H1 (cell line): ENCODE measurements around the gene SF3B1. TPM values are rescaled to one million over a fixed set of nuclear protein-coding genes. Genes with fewer than 3 reads are reported as not detected.

Experiments used
- CTCF ChIA-PET: fragments of 300-600 bp; sonication (Branson Sonifier 250); formaldehyde crosslinking; loops from one replicate; lab custom pipeline; 2021; ENCODE audit not compliant: partially characterized antibody; lab: Charles Lee
- POLR2A ChIA-PET: fragments of 300-600 bp; sonication (Branson Sonifier 250); formaldehyde crosslinking; loops from one replicate; lab custom pipeline; 2021; ENCODE audit warnings: inconsistent platforms; ENCODE audit not compliant: partially characterized antibody; lab: Charles Lee
- DNase-seq, 2 experiments: peaks; one replicate each; pipeline versions ENCODE4 v3.0.0 to v3.0.0-alpha.2; 2010 to 2022; ENCODE audit warnings: low spot score in 2 of 2, low read depth in 1 of 2, mixed read lengths in 1 of 2
- FAIRE-seq: peaks from 2 replicates; lab custom pipeline; 2011; peaks lifted over from hg19 to GRCh38; lab: Jason Lieb, UNC
- H2AFZ ChIP-seq: 2 replicates; pipeline ENCODE4 v1.8.1; 2012; ENCODE audit warnings: low read length, inconsistent platforms
- H2AK5ac ChIP-seq: 2 replicates; pipeline ENCODE4 v1.6.1; 2013; ENCODE audit warnings: low read depth, low read length
- H2BK120ac ChIP-seq: replicated peaks from 2 replicates; pipeline ENCODE3; 2013; ENCODE audit warnings: low read depth, low read length, inconsistent platforms
- H2BK12ac ChIP-seq: 2 replicates; pipeline ENCODE4 v1.6.1; 2013; ENCODE audit warnings: low read depth, low read length
- H2BK15ac ChIP-seq: 2 replicates; pipeline ENCODE4 v1.6.1; 2013; ENCODE audit warnings: low read length
- H2BK20ac ChIP-seq: 2 replicates; pipeline ENCODE4 v1.6.1; 2013; ENCODE audit warnings: low read length
- H2BK5ac ChIP-seq: 2 replicates; pipeline ENCODE4 v1.6.1; 2013; ENCODE audit warnings: low read depth, low read length
- H3K14ac ChIP-seq: 2 replicates; pipeline ENCODE4 v1.6.1; 2013; ENCODE audit warnings: inconsistent platforms; ENCODE audit not compliant: insufficient read length
- H3K18ac ChIP-seq: 2 replicates; pipeline ENCODE4 v1.6.1; 2013; ENCODE audit warnings: low read length; ENCODE audit errors: extremely low read depth
- H3K23ac ChIP-seq: 2 replicates; pipeline ENCODE4 v1.6.1; 2013; ENCODE audit warnings: inconsistent platforms; ENCODE audit not compliant: insufficient read length
- H3K23me2 ChIP-seq: 2 replicates; pipeline ENCODE4 v1.6.1; 2013; ENCODE audit warnings: low read depth, low read length
- H3K27ac ChIP-seq: 2 replicates; pipeline ENCODE4 v1.6.1; 2011; ENCODE audit warnings: low read depth, low read length, inconsistent platforms
- H3K27me3 ChIP-seq, 4 experiments: replicated peaks in 1 of 4; 1 replicate in 1 of 4; 2 replicates in 3 of 4; pipeline versions ENCODE4 v1.6.1 to v1.8.1; 2011 to 2013; ENCODE audit warnings: low read length in 3 of 4, mild to moderate bottlenecking in 3 of 4, inconsistent platforms in 2 of 4, mixed read lengths in 2 of 4, moderate library complexity in 1 of 4; ENCODE audit not compliant: control insufficient read depth in 3 of 4, insufficient read depth in 3 of 4; ENCODE audit errors: extremely low read depth in 1 of 4
- H3K36me3 ChIP-seq, 4 experiments: 2 replicates each; pipeline versions ENCODE4 v1.6.1 to v1.8.1; 2011 to 2013; ENCODE audit warnings: mild to moderate bottlenecking in 4 of 4, low read length in 3 of 4, moderate library complexity in 2 of 4, control low read depth in 1 of 4, inconsistent platforms in 1 of 4; ENCODE audit not compliant: insufficient read depth in 4 of 4, control insufficient read depth in 2 of 4
- H3K4ac ChIP-seq: replicated peaks from 2 replicates; pipeline ENCODE3; 2013; ENCODE audit warnings: low read length, low read depth, mixed read lengths, inconsistent platforms; ENCODE audit not compliant: insufficient read length
- H3K4me1 ChIP-seq, 4 experiments: replicated peaks in 1 of 4; 1 replicate in 1 of 4; 2 replicates in 3 of 4; pipeline versions ENCODE4 v1.6.1 to v1.8.1; 2011 to 2013; ENCODE audit warnings: low read length in 3 of 4, inconsistent platforms in 2 of 4, mixed read lengths in 1 of 4; ENCODE audit not compliant: insufficient read depth in 4 of 4, control insufficient read depth in 3 of 4
- H3K4me2 ChIP-seq, 2 experiments: 2 replicates each; pipeline versions ENCODE4 v1.6.1 to v1.8.1; 2011 to 2013; ENCODE audit warnings: low read depth in 2 of 2, low read length in 2 of 2, control low read depth in 1 of 2, inconsistent platforms in 1 of 2, mild to moderate bottlenecking in 1 of 2; ENCODE audit not compliant: insufficient read depth in 1 of 2
- H3K4me3 ChIP-seq, 4 experiments: fragments of 200-600, 300-600 bp in 1 of 4; sonication (generic), shearing (Covaris generic), sonication (Bioruptor Twin) in 1 of 4; 2 replicates each; pipeline versions ENCODE4 v1.5.1 to v1.8.1; 2011 to 2016; ENCODE audit warnings: low read length in 4 of 4, low read depth in 3 of 4, control low read depth in 2 of 4, inconsistent platforms in 2 of 4, mild to moderate bottlenecking in 2 of 4, mixed read lengths in 1 of 4, moderate library complexity in 1 of 4; ENCODE audit not compliant: insufficient read depth in 2 of 4; ENCODE audit errors: extremely low read depth in 1 of 4
- H3K56ac ChIP-seq: replicated peaks from 2 replicates; pipeline ENCODE3; 2013; ENCODE audit warnings: low read depth, mild to moderate bottlenecking, mixed read lengths, low read length, inconsistent platforms; ENCODE audit not compliant: insufficient read length
- H3K79me1 ChIP-seq: 2 replicates; pipeline ENCODE4 v1.6.1; 2013; ENCODE audit warnings: low read depth, low read length, control low read depth
- H3K79me2 ChIP-seq, 2 experiments: 2 replicates each; pipeline versions ENCODE4 v1.6.1 to v1.8.1; 2012 to 2013; ENCODE audit warnings: low read length in 2 of 2, mild to moderate bottlenecking in 2 of 2, inconsistent platforms in 1 of 2; ENCODE audit not compliant: insufficient read depth in 2 of 2, control insufficient read depth in 1 of 2
- H3K9ac ChIP-seq, 4 experiments: replicated peaks in 1 of 4; 1 replicate in 1 of 4; 2 replicates in 3 of 4; pipeline versions ENCODE4 v1.6.1 to v1.8.1; 2011 to 2013; ENCODE audit warnings: low read depth in 3 of 4, low read length in 3 of 4, control low read depth in 2 of 4, mild to moderate bottlenecking in 2 of 4, moderate library complexity in 2 of 4, inconsistent platforms in 1 of 4; ENCODE audit errors: extremely low read depth in 1 of 4
- H3K9me3 ChIP-seq, 2 experiments: 2 replicates each; pipeline versions ENCODE4 v1.6.1 to v1.8.1; 2012 to 2013; ENCODE audit warnings: mild to moderate bottlenecking in 2 of 2, moderate library complexity in 2 of 2, control low read depth in 1 of 2, inconsistent platforms in 1 of 2, low read depth in 1 of 2, low read length in 1 of 2, mixed read lengths in 1 of 2; ENCODE audit not compliant: insufficient read depth in 2 of 2
- H4K20me1 ChIP-seq, 2 experiments: replicated peaks in 1 of 2; 2 replicates each; pipeline versions ENCODE3 to v1.8.1; 2011 to 2013; ENCODE audit warnings: inconsistent platforms in 2 of 2, low read length in 2 of 2, mild to moderate bottlenecking in 1 of 2; ENCODE audit not compliant: insufficient read depth in 2 of 2, control insufficient read depth in 1 of 2
- H4K5ac ChIP-seq: 2 replicates; pipeline ENCODE4 v1.6.1; 2013; ENCODE audit warnings: low read length, low read depth, mixed read lengths, inconsistent platforms; ENCODE audit not compliant: insufficient read length
- H4K8ac ChIP-seq: 2 replicates; pipeline ENCODE4 v1.8.0; 2013; ENCODE audit warnings: mild to moderate bottlenecking, moderate library complexity, low read length, inconsistent platforms; ENCODE audit not compliant: insufficient read depth; ENCODE audit errors: extremely low read depth
- H4K91ac ChIP-seq: replicated peaks from 2 replicates; pipeline ENCODE3; 2013; ENCODE audit warnings: low read length, mixed read lengths, inconsistent platforms; ENCODE audit not compliant: insufficient read length
- ASH2L ChIP-seq: fragments of 200-600, 300-600 bp; sonication (generic); IDR thresholded peaks from one replicate; pipeline ENCODE4 v1.7.1; 2017; ENCODE audit warnings: low read length
- EP300 ChIP-seq, 2 experiments: IDR thresholded peaks; 1 replicate in 1 of 2; 2 replicates in 1 of 2; pipeline ENCODE4 v1.6.1; 2011 to 2012; ENCODE audit warnings: low read depth in 2 of 2, low read length in 2 of 2, mild to moderate bottlenecking in 2 of 2, borderline replicate concordance in 1 of 2, inconsistent platforms in 1 of 2, moderate library complexity in 1 of 2
- HDAC6 ChIP-seq: IDR thresholded peaks from one replicate; pipeline ENCODE4 v1.7.1; 2012; ENCODE audit warnings: low read depth, mild to moderate bottlenecking, inconsistent platforms, low read length, moderate library complexity
- JUND ChIP-seq: IDR thresholded peaks from 2 replicates; pipeline ENCODE4 v1.6.1; 2011; ENCODE audit warnings: mild to moderate bottlenecking, improper control_type of control experiment, low read length
- PHF8 ChIP-seq: fragments of 200-600 bp; sonication (generic); conservative IDR thresholded peaks from 2 replicates; pipeline ENCODE4 v1.7.1; 2012; ENCODE audit warnings: low read depth, mild to moderate bottlenecking, inconsistent platforms, low read length, moderate library complexity
- POLR2A ChIP-seq, 2 experiments: IDR thresholded peaks; 1 replicate in 1 of 2; 2 replicates in 1 of 2; pipeline ENCODE4 v1.6.1; 2011; ENCODE audit warnings: low read depth in 2 of 2, low read length in 2 of 2, mild to moderate bottlenecking in 2 of 2; ENCODE audit errors: control extremely low read depth in 1 of 2
- SAP30 ChIP-seq: fragments of 300-600 bp; sonication (generic); IDR thresholded peaks from 2 replicates; pipeline ENCODE4 v1.7.1; 2012; ENCODE audit warnings: low read length, moderate library complexity, mild to moderate bottlenecking, inconsistent platforms; ENCODE audit not compliant: insufficient read depth, insufficient replicate concordance
- TAF1 ChIP-seq: IDR thresholded peaks from 2 replicates; pipeline ENCODE4 v1.6.1; 2011; ENCODE audit warnings: mild to moderate bottlenecking, low read depth, low read length
- WGBS, 2 experiments: shearing (Covaris generic) in 1 of 2; methylation state at CpG; one replicate each; pipeline versions ENCODE4 v1.1.6 to v1.1.7; 2013 to 2015; ENCODE audit warnings: low lambda C conversion rate in 2 of 2, mixed read lengths in 2 of 2, inconsistent platforms in 1 of 2, low coverage in 1 of 2, missing lambda C conversion rate in 1 of 2; ENCODE audit not compliant: insufficient replicate concordance in 2 of 2, insufficient coverage in 1 of 2, insufficient read length in 1 of 2; ENCODE audit errors: extremely low coverage in 1 of 2, missing lambda C conversion rate in 1 of 2; 5-methylcytosine and 5-hydroxymethylcytosine counted together
- polyA plus RNA-seq, 7 experiments: library from polyadenylated mRNA; depleted of rRNA in 3 of 7; stranded (reverse) in 5 of 7; unstranded in 2 of 7; fragments of >200 nt in 5 of 7; fragments of 200-250 nt in 2 of 7; gene quantifications; 1 replicate in 5 of 7; 2 replicates in 1 of 7; 4 replicates in 1 of 7; pipeline versions ENCODE4 v1.2.1 to v1.2.3, GENCODE V29; 2011 to 2013; ENCODE audit warnings: missing spikeins in 2 of 7, mixed read lengths in 2 of 7
- total RNA-seq: library from RNA; stranded (reverse); fragmentation: NEBNext Ultra II Directional; extraction: Animal tissue kit (Norgen Biotek cat#: 25700); gene quantifications from 2 replicates; pipeline ENCODE4 v1.2.1, GENCODE V29; 2021

SF3B1 gene
- total and polyA plus RNA-seq, 2 of the 8 experiments (the other 6 are each of a cell fraction or from before 2014, with no cell fraction given): 320 to 403 TPM

DNA sequence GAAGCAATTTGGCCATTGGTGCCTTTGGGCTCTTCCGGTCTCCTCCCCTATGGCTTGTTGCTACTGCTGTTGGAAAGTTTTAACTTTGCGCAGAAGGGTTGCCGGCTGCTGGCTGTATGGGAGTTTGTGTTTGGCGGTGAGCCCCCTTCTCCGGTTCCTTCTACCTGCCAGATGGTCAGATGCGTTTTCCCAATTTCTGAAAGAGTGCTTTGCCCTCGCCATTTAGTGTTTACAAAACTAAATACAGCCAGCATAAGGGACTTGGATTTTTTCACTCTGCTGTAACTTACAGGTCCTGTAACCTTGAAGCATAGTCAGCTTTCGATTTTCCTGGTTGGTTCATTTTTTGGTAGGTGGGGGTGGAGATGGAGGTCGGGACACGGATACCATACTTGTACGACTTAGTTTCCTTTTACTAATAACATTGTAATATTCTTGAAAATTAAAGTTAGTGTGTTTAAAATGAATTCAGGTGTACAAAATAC lies 19.1 kb upstream of the SF3B1 start:
- peak overlapping the region; percentile 60 for H3K56ac ChIP-seq
- H3K79me2 ChIP-seq: peaks cover 16 to 40% of the 10 kb centered on the region in 2 experiments
- H2BK12ac ChIP-seq: peak overlapping the region; percentile 78; the same call in 1 of the 2 replicates
- H2AFZ ChIP-seq: peak overlapping the region; percentile 86; the same call in 1 of the 2 replicates
- H4K5ac ChIP-seq: peak overlapping the region; percentile 61
- H2BK15ac ChIP-seq: no peak overlapping the region
- peak overlapping the region in 3 of 4 experiments; percentile 89 to 92 (median 90); a peak in 6 of 7 replicates for H3K9ac ChIP-seq
- H3K18ac ChIP-seq: peak overlapping the region; percentile 64; the same call in 1 of the 2 replicates
- no peaks in the 10 kb centered on the region for H3K36me3 ChIP-seq
- ChIA-PET POLR2A (interaction anchor here (0.7 to 4.8 kb wide), 8 partner anchors 14 to 57 kb away, joined by 3 to 40 read pairs (median 4); partner anchors contain the start of genes HSPD1 and HSPE1), CTCF (interaction anchor here (1.4 to 1.6 kb wide), 2 partner anchors 14 to 18 kb away, joined by 3 to 4 read pairs; no protein-coding TSS in a partner anchor)
- no peaks in the 10 kb centered on the region for H3K27me3 ChIP-seq
- peak overlapping the region; percentile 91 for H4K8ac ChIP-seq
- DNase-seq: peak in 1 of 2 experiments; percentile 25
- 2% methylated on average over 11 of the region's 11 CpGs; no CpG with 5 or more reads in 1 of the 2 experiments for WGBS, 2 experiments
- H4K20me1 ChIP-seq: peaks cover 0 to 4% of the 10 kb centered on the region in 2 experiments
- TF ChIP-seq TAF1 (peak; percentile 75; the same call in 1 of the 2 replicates), SAP30 (peak; percentile 68), ASH2L (peak; percentile 32), POLR2A (IDR thresholded peaks at IDR 0.05; ENCODE audit: control extremely low read depth in 1 of 2, low read depth in 2 of 2, low read length in 2 of 2) (peak in 1 of 2 experiments; percentile 51; a peak in 2 of 3 replicates), PHF8 (0 out of 2 replicates have a peak, but pooled peaks have one; percentile 12), JUND (no peak), HDAC6 (no peak), EP300 (IDR thresholded peaks at IDR 0.05; ENCODE audit: borderline replicate concordance in 1 of 2, low read depth in 2 of 2, low read length in 2 of 2) (no peak)
- TF ChIP-seq, all 59 proteins: peak for 5
- peaks cover 4% of the 10 kb centered on the region for H3K79me1 ChIP-seq
- H4K91ac ChIP-seq: peak overlapping the region; percentile 36
- peak overlapping the region; percentile 86; the same call in 1 of the 2 replicates for H2BK5ac ChIP-seq
- H3K9me3 ChIP-seq: peaks cover 0 to 3% of the 10 kb centered on the region in 2 experiments; a peak in 1 of 4 replicates
- no peak overlapping the region for H2AK5ac ChIP-seq
- H3K23ac ChIP-seq: no peak overlapping the region
- H3K4ac ChIP-seq: no peak overlapping the region
- peaks cover 0 to 5% (median 0%) of the 10 kb centered on the region in 4 experiments; a peak in 2 of 7 replicates for H3K4me1 ChIP-seq
- FAIRE-seq: no peak
- no peak overlapping the region for H2BK120ac ChIP-seq
- H3K14ac ChIP-seq: no peak overlapping the region
- H2BK20ac ChIP-seq: no peak overlapping the region
- H3K27ac ChIP-seq: peak overlapping the region; percentile 87
- peak overlapping the region; percentile 87 to 97 (median 93) for H3K4me3 ChIP-seq
- peaks cover 3% of the 10 kb centered on the region for H3K23me2 ChIP-seq
- peak overlapping the region; percentile 70 to 73 for H3K4me2 ChIP-seq
